Neural crest cell (in vitro differentiated cells): ENCODE results near the gene CUEDC1. TPM values are rescaled to one million over a fixed set of nuclear protein-coding genes. Genes with fewer than 3 reads are reported as not detected.

Experiments used
- DNase-seq: peaks from one replicate; pipeline ENCODE4 v3.0.0; 2021; ENCODE audit warnings: low read depth, mixed read lengths, low spot score
- H3K27ac Mint-ChIP-seq: one replicate; pipeline ENCODE4 v1.8.0; 2021; ENCODE audit warnings: mild to moderate bottlenecking, mixed read lengths; ENCODE audit not compliant: unreplicated experiment
- H3K27me3 Mint-ChIP-seq: 2 replicates; pipeline ENCODE4 v1.8.0; 2021; ENCODE audit warnings: low read depth, mild to moderate bottlenecking, mixed read lengths
- H3K36me3 Mint-ChIP-seq: 2 replicates; pipeline ENCODE4 v1.8.0; 2021; ENCODE audit warnings: low read depth, mild to moderate bottlenecking, mixed read lengths
- H3K4me1 Mint-ChIP-seq: 2 replicates; pipeline ENCODE4 v1.8.0; 2021; ENCODE audit warnings: mixed read lengths
- H3K4me3 Mint-ChIP-seq: one replicate; pipeline ENCODE4 v1.8.0; 2021; ENCODE audit warnings: mild to moderate bottlenecking, mixed read lengths
- H3K9me3 Mint-ChIP-seq: 2 replicates; pipeline ENCODE4 v1.8.0; 2021; ENCODE audit warnings: mixed read lengths
- long read RNA-seq: library from polyadenylated mRNA; unstranded; transcript quantifications from one replicate; pipeline ENCODE4 v2.0.0, GENCODE V29; 2020
- total RNA-seq: library from RNA; stranded (reverse); gene quantifications from 2 replicates; pipeline ENCODE4 v1.2.1, GENCODE V29; 2021
- TF ChIP-seq, protein P1 (sequence below): fragments of 200-600 bp; sonication (generic); conservative IDR thresholded peaks from 2 replicates; pipeline ENCODE4 v1.5.0; 2021; ENCODE audit warnings: antibody characterized with exemption, mild to moderate bottlenecking

CUEDC1 gene, protein sequence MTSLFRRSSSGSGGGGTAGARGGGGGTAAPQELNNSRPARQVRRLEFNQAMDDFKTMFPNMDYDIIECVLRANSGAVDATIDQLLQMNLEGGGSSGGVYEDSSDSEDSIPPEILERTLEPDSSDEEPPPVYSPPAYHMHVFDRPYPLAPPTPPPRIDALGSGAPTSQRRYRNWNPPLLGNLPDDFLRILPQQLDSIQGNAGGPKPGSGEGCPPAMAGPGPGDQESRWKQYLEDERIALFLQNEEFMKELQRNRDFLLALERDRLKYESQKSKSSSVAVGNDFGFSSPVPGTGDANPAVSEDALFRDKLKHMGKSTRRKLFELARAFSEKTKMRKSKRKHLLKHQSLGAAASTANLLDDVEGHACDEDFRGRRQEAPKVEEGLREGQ
- total RNA-seq, result 73.7 and 86.9 TPM in 2 replicates
- long read RNA-seq, partial matches to known transcripts, result 3 of 4 reads
- long read RNA-seq, other reads (novel, unspliced or antisense), result 0 of 4 reads

DNA sequence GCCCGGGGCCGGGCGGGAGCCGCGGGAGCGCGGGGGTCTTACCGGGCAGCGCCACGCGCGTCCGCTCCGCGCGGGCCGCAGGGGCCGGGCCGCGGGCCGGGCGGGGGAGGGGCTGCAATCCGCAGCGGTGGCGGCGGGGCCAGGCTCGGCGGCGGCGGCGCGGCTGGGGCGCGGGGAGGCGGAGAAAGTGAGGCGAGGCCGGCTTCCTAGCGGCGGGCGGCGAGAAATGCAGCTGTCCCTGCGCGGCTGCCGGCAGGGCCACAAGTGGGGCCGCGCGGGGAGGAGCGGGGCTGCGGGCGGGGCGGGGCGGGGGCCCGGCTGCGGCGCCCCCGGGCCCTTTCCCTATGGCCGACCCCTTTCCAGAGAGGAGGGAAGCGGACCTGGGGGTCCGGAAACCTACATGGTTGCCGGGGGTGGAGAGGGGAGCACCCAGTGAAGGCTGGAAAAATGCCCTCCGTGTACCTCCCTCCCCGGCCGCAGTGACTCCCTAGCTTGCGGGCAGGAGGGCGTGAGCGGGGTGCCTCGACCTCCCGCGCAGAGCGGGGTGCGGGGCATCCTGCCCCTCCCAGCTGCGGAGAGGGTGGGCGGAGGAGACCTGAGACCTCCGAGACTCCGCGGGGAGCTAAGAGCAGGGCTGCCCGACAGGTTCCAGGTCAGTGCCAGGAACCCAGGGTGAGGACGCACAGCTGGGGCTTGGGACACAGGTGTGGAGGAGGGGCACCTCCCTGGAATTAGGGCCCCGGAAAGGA is at the start of gene CUEDC1:
Gene CUEDC1, minus strand, starts transcription at position 230 of the 749 bp plus-strand sequence. CDS start 69,848 bp downstream, outside the sequence.
- Mint-ChIP-seq H3K4me3 (peak within 1 kb of the TSS; percentile 90), H3K27me3 (no peaks in the 10 kb centered on the region), H3K4me1 (peaks cover 58% of the 10 kb centered on the region), H3K36me3 (peaks cover 6% of the 10 kb centered on the region), H3K9me3 (no peaks in the 10 kb centered on the region), H3K27ac (peak within 1 kb of the TSS; percentile 93)
- TF ChIP-seq, protein P1, sequence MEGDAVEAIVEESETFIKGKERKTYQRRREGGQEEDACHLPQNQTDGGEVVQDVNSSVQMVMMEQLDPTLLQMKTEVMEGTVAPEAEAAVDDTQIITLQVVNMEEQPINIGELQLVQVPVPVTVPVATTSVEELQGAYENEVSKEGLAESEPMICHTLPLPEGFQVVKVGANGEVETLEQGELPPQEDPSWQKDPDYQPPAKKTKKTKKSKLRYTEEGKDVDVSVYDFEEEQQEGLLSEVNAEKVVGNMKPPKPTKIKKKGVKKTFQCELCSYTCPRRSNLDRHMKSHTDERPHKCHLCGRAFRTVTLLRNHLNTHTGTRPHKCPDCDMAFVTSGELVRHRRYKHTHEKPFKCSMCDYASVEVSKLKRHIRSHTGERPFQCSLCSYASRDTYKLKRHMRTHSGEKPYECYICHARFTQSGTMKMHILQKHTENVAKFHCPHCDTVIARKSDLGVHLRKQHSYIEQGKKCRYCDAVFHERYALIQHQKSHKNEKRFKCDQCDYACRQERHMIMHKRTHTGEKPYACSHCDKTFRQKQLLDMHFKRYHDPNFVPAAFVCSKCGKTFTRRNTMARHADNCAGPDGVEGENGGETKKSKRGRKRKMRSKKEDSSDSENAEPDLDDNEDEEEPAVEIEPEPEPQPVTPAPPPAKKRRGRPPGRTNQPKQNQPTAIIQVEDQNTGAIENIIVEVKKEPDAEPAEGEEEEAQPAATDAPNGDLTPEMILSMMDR, result peak; percentile 55
- DNase-seq, result peak; percentile 72

DNA sequence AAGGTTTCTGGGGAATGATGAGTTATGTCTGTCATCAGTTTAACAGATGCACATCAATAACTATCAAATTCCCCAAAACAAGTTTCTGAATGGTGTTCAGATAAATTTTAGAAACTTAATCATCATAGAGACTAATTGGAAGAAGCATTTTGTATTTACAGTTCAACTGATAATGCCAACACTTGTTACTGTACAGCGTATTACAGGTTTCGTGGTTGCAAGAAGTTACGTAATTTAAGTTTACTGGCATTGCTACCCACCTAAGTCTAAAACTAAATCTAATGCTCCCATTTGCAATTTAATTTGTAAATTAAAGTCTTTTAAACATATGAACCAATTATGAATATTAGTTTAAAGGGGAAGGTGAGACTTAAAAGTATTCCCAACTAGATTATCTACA is 48.8 kb upstream of the CUEDC1 start:
- peak overlapping the region; percentile 100 for H3K4me3 Mint-ChIP-seq
- peaks cover 4% of the 10 kb centered on the region for H3K9me3 Mint-ChIP-seq
- H3K4me1 Mint-ChIP-seq, result peaks cover 93% of the 10 kb centered on the region
- H3K27ac Mint-ChIP-seq, result no peak overlapping the region
- peaks cover 49% of the 10 kb centered on the region for H3K36me3 Mint-ChIP-seq
- TF ChIP-seq, protein P1, result no peak
- DNase-seq, result no peak
- H3K27me3 Mint-ChIP-seq, result peaks cover 12% of the 10 kb centered on the region

DNA sequence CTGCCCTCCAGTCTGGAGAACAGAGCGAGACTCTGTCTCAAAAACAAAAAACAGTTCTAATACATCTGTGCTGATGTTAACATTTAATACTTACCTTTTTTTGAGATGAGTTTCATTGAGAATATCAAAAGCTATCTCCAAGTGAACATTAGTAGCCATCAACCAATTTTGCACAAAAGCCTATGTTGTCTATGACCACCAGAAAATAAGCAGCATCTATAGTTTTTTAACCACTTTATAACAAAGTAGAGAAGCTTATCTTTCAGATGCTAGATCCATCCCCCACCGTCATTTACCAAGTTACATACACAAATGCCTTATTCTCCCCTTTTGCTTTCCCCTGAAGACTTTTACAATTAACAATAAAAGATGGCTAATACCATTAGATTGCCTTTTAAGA is 47.8 kb upstream of the CUEDC1 start:
- Mint-ChIP-seq H3K27me3 (peaks cover 12% of the 10 kb centered on the region), H3K4me1 (peaks cover 86% of the 10 kb centered on the region), H3K27ac (no peak overlapping the region), H3K36me3 (peaks cover 46% of the 10 kb centered on the region), H3K4me3 (peak overlapping the region; percentile 100), H3K9me3 (peaks cover 2% of the 10 kb centered on the region)
- TF ChIP-seq, protein P1, result no peak
- DNase-seq, result no peak

DNA sequence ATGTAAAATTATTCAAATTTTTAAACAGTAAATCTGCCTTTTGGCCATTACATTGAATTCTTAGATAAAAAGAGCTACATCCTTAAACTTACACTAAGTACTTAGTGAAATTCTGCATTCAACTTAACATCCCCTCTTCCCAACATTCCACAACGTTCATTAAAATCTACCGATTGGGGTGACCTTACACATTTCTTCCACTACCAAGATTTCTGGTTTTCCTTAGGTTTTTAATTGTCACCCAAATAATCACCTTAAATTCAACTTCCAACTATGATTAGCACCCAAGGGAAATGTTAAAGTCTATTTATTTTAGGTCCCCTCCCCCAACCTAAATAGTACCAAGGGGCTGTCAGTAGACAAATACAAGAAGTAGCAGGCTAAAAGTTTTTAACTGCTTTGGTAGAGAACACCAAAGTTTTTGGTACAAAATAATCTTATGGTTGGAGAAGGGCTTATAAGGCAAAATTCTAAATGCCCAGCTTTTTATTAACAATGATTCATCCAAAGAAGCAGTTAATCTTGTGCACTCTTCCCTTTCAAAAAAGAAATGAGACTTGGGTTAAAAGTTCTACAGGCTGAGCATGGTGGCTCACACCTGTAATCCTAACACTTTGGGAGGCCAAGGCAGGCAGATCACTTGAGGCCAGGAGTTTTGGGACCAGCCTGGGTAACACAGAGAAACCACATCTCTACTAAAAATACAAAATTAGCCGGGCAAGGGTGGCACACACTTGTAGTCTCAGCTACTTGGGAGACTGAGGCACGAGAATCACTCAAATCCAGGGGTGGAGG is 47.1 kb upstream of the CUEDC1 start:
- TF ChIP-seq, protein P1, result no peak
- Mint-ChIP-seq H3K9me3 (no peaks in the 10 kb centered on the region), H3K27me3 (peaks cover 10% of the 10 kb centered on the region), H3K4me1 (peaks cover 82% of the 10 kb centered on the region), H3K27ac (no peak overlapping the region), H3K36me3 (peaks cover 40% of the 10 kb centered on the region), H3K4me3 (peak overlapping the region; percentile 100)
- DNase-seq, result no peak

DNA sequence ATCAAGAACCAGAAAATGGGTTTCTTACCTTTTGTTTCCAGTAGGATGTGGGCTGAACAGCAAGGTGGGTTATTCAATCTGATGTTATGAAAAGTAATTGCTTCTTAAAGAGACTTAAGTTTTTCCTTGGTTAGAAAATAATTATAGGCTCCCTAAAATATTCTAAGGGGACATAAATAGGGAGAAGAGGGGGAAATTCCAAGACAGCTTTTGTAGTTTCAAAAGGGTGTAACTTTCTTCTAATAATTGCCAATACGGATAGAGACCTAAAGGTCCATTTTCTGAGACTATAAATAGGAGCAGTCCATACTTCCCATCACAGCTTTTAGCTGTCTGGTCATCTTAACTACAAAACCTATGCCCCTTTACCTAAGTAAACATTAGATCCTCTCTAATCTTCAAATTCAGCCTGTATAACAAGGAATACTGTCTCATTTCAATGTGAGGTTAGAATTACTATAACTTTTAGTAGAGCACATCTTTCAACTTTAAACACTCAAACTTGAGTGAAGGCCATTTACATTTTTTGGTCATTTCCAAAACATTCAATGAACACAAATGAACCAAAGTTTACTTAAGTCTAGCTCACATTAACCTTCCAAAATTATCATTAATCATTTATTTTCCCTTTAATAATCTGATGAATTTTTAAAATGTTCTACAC is 46.4 kb upstream of the CUEDC1 start:
- Mint-ChIP-seq H3K27ac (no peak overlapping the region), H3K4me3 (peak overlapping the region; percentile 65), H3K4me1 (peaks cover 82% of the 10 kb centered on the region), H3K9me3 (no peaks in the 10 kb centered on the region), H3K27me3 (peaks cover 3% of the 10 kb centered on the region), H3K36me3 (peaks cover 33% of the 10 kb centered on the region)
- TF ChIP-seq, protein P1, result no peak
- DNase-seq, result no peak
